ENCODE measurements around the gene TRIM71. TPM values are rescaled to one million over a fixed set of nuclear protein-coding genes. Genes with fewer than 3 reads are reported as not detected.

TRIM71 gene
- total and polyA plus RNA-seq, 12 donors = 0.03 to 0.25 (median 0.17) TPM; not detected in 8

DNA sequence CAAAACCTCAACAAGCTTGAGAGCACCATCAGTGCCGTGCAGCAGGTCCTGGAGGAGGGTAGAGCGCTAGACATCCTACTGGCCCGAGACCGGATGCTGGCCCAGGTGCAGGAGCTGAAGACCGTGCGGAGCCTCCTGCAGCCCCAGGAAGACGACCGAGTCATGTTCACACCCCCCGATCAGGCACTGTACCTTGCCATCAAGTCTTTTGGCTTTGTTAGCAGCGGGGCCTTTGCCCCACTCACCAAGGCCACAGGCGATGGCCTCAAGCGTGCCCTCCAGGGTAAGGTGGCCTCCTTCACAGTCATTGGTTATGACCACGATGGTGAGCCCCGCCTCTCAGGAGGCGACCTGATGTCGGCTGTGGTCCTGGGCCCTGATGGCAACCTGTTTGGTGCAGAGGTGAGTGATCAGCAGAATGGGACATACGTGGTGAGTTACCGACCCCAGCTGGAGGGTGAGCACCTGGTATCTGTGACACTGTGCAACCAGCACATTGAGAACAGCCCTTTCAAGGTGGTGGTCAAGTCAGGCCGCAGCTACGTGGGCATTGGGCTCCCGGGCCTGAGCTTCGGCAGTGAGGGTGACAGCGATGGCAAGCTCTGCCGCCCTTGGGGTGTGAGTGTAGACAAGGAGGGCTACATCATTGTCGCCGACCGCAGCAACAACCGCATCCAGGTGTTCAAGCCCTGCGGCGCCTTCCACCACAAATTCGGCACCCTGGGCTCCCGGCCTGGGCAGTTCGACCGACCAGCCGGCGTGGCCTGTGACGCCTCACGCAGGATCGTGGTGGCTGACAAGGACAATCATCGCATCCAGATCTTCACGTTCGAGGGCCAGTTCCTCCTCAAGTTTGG is 72.9 kb downstream of the TRIM71 start:
- no peaks in the 10 kb centered on the region for H3K9me3 ChIP-seq (replicated peaks in 1 of 3)
- H3K27me3 ChIP-seq = peaks cover 3% of the 10 kb centered on the region
- no peaks in the 10 kb centered on the region for H3K36me3 ChIP-seq (replicated peaks in 1 of 2)
- no peak overlapping the region for H3K4me3 ChIP-seq
- no peak overlapping the region for H3K27ac ChIP-seq
- WGBS, 4 donors = 94 to 97% (median 95%) methylated on average over 15 to 42 of the region's 42 CpGs
- no peak for TF ChIP-seq POLR2A (IDR thresholded peaks at IDR 0.05)
- TF ChIP-seq, protein P1, sequence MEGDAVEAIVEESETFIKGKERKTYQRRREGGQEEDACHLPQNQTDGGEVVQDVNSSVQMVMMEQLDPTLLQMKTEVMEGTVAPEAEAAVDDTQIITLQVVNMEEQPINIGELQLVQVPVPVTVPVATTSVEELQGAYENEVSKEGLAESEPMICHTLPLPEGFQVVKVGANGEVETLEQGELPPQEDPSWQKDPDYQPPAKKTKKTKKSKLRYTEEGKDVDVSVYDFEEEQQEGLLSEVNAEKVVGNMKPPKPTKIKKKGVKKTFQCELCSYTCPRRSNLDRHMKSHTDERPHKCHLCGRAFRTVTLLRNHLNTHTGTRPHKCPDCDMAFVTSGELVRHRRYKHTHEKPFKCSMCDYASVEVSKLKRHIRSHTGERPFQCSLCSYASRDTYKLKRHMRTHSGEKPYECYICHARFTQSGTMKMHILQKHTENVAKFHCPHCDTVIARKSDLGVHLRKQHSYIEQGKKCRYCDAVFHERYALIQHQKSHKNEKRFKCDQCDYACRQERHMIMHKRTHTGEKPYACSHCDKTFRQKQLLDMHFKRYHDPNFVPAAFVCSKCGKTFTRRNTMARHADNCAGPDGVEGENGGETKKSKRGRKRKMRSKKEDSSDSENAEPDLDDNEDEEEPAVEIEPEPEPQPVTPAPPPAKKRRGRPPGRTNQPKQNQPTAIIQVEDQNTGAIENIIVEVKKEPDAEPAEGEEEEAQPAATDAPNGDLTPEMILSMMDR (IDR thresholded peaks at IDR 0.05) = no peak
- H3K4me1 ChIP-seq (replicated peaks in 1 of 2) = no peaks in the 10 kb centered on the region
- intact Hi-C loops (cut with DNase I) = no loop called here
- DNase-seq = no peak

DNA sequence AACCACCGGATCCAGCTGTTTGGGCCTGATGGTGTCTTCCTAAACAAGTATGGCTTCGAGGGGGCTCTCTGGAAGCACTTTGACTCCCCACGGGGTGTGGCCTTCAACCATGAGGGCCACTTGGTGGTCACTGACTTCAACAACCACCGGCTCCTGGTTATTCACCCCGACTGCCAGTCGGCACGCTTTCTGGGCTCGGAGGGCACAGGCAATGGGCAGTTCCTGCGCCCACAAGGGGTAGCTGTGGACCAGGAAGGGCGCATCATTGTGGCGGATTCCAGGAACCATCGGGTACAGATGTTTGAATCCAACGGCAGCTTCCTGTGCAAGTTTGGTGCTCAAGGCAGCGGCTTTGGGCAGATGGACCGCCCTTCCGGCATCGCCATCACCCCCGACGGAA is 73.6 kb downstream of the TRIM71 start:
- WGBS, 4 donors = 91 to 97% (median 94%) methylated on average over 15 to 19 of the region's 19 CpGs
- DNase-seq = no peak
- H3K36me3 ChIP-seq (replicated peaks in 1 of 2) = no peaks in the 10 kb centered on the region
- TF ChIP-seq, protein P1 (IDR thresholded peaks at IDR 0.05) = no peak
- no peak for TF ChIP-seq POLR2A (IDR thresholded peaks at IDR 0.05)
- H3K27me3 ChIP-seq = peaks cover 3% of the 10 kb centered on the region
- H3K4me3 ChIP-seq = no peak overlapping the region
- intact Hi-C loops (cut with DNase I) = no loop called here
- no peak overlapping the region for H3K27ac ChIP-seq
- no peaks in the 10 kb centered on the region for H3K9me3 ChIP-seq (replicated peaks in 1 of 3)
- H3K4me1 ChIP-seq (replicated peaks in 1 of 2) = no peaks in the 10 kb centered on the region

DNA sequence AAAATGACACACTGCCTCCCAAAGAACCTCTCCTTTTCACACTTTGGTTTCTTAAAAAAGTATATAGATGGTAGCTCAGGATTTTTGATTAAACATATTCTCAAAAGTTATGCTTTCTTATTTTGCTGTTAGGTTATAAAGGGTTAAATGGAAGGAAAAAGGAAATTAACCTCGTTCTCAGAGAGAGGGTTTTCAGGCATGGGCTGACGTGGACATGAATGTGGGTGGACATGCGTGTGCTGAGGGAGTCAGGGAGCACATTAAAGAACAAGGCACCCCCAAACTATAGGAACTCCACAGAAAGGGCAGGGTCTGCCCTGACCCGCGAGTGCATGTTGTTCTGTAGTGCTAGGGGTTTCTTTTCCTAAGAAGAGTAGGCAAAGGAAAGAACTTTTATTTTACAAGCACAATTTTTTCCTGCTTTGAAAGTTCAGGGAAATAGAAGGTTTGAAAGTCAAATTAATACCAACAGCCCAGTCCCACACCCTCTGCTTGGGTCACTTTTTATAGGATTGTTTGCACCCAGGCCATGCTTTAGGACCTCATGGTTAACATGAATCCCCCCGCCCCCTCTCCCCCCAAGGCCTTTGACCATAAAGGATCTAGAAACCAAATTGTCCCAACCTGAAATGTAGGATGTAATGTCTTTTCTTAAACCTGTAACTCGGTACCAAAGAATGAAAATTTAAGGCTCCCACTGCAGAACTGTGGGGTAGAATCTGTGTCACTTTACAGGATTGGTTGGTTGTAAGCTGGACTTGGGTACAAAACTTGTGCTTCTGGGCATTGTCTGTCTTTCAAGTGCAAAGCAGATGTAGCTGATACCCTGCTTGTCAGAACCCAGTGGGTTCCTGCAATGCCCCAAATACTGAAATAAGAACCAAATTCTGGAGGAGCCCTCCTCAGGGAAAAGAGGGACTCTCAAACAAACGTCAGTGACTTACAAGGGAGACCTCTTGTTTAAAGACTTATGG is 75.1 kb downstream of the TRIM71 start:
- Histone ChIP-seq H3K4me3 (no peak overlapping the region), H3K9me3 (replicated peaks in 1 of 3) (no peaks in the 10 kb centered on the region), H3K36me3 (replicated peaks in 1 of 2) (no peaks in the 10 kb centered on the region), H3K27ac (no peak overlapping the region), H3K4me1 (replicated peaks in 1 of 2) (no peaks in the 10 kb centered on the region), H3K27me3 (peaks cover 6% of the 10 kb centered on the region)
- no peak for TF ChIP-seq POLR2A (IDR thresholded peaks at IDR 0.05)
- TF ChIP-seq, protein P1 (IDR thresholded peaks at IDR 0.05) = no peak
- intact Hi-C loops (cut with DNase I) = no loop called here
- DNase-seq = no peak
- WGBS, 4 donors = 53 to 63% (median 60%) methylated on average over 8 of the region's 8 CpGs

DNA sequence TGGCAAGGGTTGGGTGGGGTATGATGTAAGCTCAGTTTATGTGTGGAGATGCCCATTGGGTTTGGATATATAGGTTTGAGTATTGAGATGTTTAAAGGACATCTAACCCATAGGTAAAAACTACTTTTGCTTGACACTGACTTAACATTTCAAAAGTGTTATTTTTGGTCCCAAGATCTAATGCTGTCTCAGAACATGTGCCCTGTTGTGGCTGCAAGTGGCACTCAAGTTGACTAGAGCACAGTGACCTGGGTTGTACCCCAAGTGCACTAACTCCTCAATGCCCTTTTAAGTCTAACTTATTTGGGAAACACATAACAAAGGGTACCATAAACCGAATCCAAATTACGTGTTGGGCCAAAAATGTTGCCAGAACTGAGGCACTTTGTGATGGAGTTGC is 77.2 kb downstream of the TRIM71 start:
- TF ChIP-seq, protein P1 (IDR thresholded peaks at IDR 0.05) = no peak
- no peak for TF ChIP-seq POLR2A (IDR thresholded peaks at IDR 0.05)
- H3K4me3 ChIP-seq = no peak overlapping the region
- intact Hi-C loops (cut with DNase I) = no loop called here
- H3K27me3 ChIP-seq = peaks cover 6% of the 10 kb centered on the region
- H3K9me3 ChIP-seq (replicated peaks in 1 of 3) = no peaks in the 10 kb centered on the region
- WGBS, 4 donors = 44 to 88% (median 81%) methylated on average over 2 of the region's 2 CpGs
- H3K27ac ChIP-seq = no peak overlapping the region
- no peaks in the 10 kb centered on the region for H3K36me3 ChIP-seq (replicated peaks in 1 of 2)
- H3K4me1 ChIP-seq (replicated peaks in 1 of 2) = no peaks in the 10 kb centered on the region
- no peak for DNase-seq
